Sigmoid colon (tissue), 4 donors: ENCODE measurements around the gene PTPRQ.

Experiments
- CTCF ChIP-seq, 4 experiments: fragments of 450-650 bp in 3 of 4; fragments of 200-600 bp in 1 of 4; IDR thresholded peaks; one replicate each; pipeline ENCODE4 v1.5.1; 2016 to 2019; ENCODE audit warnings: antibody characterized with exemption in 4 of 4, mild to moderate bottlenecking in 3 of 4, moderate library complexity in 2 of 4
- EP300 ChIP-seq, 4 donors: sonication (generic); formaldehyde crosslinking; IDR thresholded peaks; one replicate each; pipeline ENCODE4 v1.6.1; 2017; ENCODE audit warnings: antibody characterized with exemption in 4 of 4
- POLR2AphosphoS5 ChIP-seq, 4 donors: sonication (generic); formaldehyde crosslinking; IDR thresholded peaks; one replicate each; pipeline ENCODE4 v1.6.1; 2017; ENCODE audit warnings: antibody characterized with exemption in 4 of 4

GRCh38 chr12:80679346-80680131 is 235.5 kb downstream of the PTPRQ start:
- TF ChIP-seq EP300 (IDR thresholded peaks at IDR 0.05) (no peak), CTCF (IDR thresholded peaks at IDR 0.05) (no peak), POLR2AphosphoS5 (IDR thresholded peaks at IDR 0.05) (no peak)
